ENCODE measurements around the gene LMBR1.

LMBR1 gene

DNA sequence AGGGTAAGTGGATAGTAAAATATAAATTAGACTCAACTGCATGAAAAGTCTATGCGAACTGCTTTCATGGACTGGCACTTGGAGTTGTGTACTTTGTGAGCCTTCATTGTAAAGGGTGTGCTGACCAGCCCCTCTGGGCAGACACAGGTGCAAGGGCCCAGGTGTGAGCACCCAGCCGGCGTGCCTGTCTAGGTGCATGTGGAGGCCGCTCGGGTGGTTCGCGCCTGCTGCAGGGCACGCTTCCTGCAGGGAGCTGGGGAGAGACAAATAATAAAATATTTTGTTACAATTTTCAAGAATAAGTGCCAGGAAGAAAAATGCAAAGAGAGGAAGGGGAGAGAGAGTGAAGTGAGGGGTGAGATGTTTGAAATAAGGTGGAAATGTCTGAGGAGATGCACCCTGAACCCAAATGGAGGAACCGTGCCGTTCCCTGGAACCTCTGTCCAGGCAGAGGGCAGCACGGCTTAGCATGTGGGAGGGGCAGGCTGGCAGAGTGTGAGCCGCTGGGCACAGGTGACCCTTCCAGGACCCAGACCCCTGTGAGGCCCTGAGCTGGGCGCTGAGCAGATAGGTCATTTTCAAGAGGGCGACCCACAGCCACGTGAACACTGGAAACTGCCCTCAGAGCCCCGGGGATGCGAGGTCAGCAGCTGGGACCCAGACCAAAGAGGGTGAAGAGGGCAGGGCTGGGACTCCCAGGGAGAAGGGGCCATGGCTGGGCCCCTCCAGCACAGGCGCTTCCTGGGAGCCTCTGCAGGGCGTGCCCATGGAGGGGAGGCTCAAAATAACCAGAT is 223.8 kb downstream of the LMBR1 start:
- Histone ChIP-seq H3K27me3 (no peaks in the 10 kb centered on the region), H3K4me3 (no peak overlapping the region), H3K4me1 (no peaks in the 10 kb centered on the region), H3K27ac (no peak overlapping the region), H3K9me3 (no peaks in the 10 kb centered on the region), H3K36me3 (peaks cover 4 to 32% (median 10%) of the 10 kb centered on the region in 3 donors)
- intact Hi-C loops (cut with DNase I; ENCODE audit: low total_unique reads): no loop called here
- TF ChIP-seq CTCF (IDR thresholded peaks at IDR 0.05): no peak
- no peak for DNase-seq

GRCh38 chr7:156668130-156668741 is 224.7 kb downstream of the LMBR1 start:
- peaks cover 4 to 25% (median 10%) of the 10 kb centered on the region in 3 donors for H3K36me3 ChIP-seq
- intact Hi-C loops (cut with DNase I; ENCODE audit: low total_unique reads): no loop called here
- H3K4me3 ChIP-seq: no peak overlapping the region
- no peaks in the 10 kb centered on the region for H3K27me3 ChIP-seq
- H3K27ac ChIP-seq: no peak overlapping the region
- DNase-seq: no peak
- no peaks in the 10 kb centered on the region for H3K4me1 ChIP-seq
- TF ChIP-seq CTCF (IDR thresholded peaks at IDR 0.05): no peak
- H3K9me3 ChIP-seq: no peaks in the 10 kb centered on the region

DNA sequence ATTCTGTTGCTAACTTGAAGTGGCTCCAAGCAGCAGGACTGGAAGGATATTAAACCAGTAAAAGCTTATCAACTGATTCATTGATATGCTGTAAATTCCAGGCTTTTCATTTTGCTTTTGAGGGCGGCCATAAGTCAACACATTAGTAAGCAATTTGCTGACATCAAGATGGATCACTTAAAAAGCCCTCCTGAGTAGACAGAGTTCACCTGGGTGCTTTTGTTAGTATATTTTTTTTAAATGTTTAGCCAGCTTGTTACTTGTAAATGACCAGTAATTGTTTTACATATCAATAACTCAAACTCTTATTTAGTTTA is 225.9 kb downstream of the LMBR1 start:
- Histone ChIP-seq H3K27ac (no peak overlapping the region), H3K27me3 (no peaks in the 10 kb centered on the region), H3K4me1 (no peaks in the 10 kb centered on the region), H3K4me3 (no peak overlapping the region), H3K9me3 (no peaks in the 10 kb centered on the region), H3K36me3 (peaks cover 4 to 17% (median 4%) of the 10 kb centered on the region in 3 donors)
- DNase-seq: no peak
- intact Hi-C loops (cut with DNase I; ENCODE audit: low total_unique reads): no loop called here
- no peak for TF ChIP-seq CTCF (IDR thresholded peaks at IDR 0.05)

GRCh38 chr7:156666368-156667109 is 226.4 kb downstream of the LMBR1 start:
- TF ChIP-seq CTCF (IDR thresholded peaks at IDR 0.05): no peak
- H3K4me3 ChIP-seq: no peak overlapping the region
- no peaks in the 10 kb centered on the region for H3K4me1 ChIP-seq
- H3K27ac ChIP-seq: no peak overlapping the region
- no peaks in the 10 kb centered on the region for H3K27me3 ChIP-seq
- H3K36me3 ChIP-seq: peaks cover 4 to 14% (median 4%) of the 10 kb centered on the region in 3 donors
- no peak for DNase-seq
- no peaks in the 10 kb centered on the region for H3K9me3 ChIP-seq
- intact Hi-C loops (cut with DNase I; ENCODE audit: low total_unique reads): no loop called here

DNA sequence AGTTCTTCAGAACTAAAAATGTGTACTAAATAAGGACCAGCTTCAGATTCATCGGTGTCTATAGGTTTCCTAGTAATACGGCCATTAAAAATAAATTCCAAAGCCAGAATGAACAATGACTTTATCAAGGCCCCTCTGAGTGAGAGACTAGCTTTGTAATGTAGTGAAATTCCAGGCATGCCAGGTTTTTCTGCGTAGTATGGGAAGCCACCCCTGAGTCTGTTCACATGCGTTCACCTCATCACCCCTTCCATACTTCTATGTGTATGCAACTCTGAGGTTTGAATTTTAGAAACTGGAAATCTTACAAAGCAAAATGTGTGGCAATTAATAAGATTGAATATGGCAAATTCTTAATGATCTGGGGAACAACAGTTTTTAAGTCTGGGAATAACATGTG is 227.9 kb downstream of the LMBR1 start:
- Histone ChIP-seq H3K36me3 (peaks cover 4 to 14% (median 4%) of the 10 kb centered on the region in 3 donors), H3K4me1 (no peaks in the 10 kb centered on the region), H3K27ac (no peak overlapping the region), H3K27me3 (no peaks in the 10 kb centered on the region), H3K4me3 (no peak overlapping the region), H3K9me3 (no peaks in the 10 kb centered on the region)
- no peak for TF ChIP-seq CTCF (IDR thresholded peaks at IDR 0.05)
- intact Hi-C loops (cut with DNase I; ENCODE audit: low total_unique reads): no loop called here
- no peak for DNase-seq
